COLO668 (cell line): ENCODE measurements around the gene GALNS.
"Not testable (repeated sequence)": the region's sequence is repeated elsewhere in the genome, so short reads cannot be mapped to it uniquely, and the experiment has no call there.

ENCODE experiments used
- DNase-seq: peaks from one replicate; lab custom pipeline; 2025; ENCODE audit not compliant: unreplicated experiment; lab: John Stamatoyannopoulos, UW

GALNS gene, protein sequence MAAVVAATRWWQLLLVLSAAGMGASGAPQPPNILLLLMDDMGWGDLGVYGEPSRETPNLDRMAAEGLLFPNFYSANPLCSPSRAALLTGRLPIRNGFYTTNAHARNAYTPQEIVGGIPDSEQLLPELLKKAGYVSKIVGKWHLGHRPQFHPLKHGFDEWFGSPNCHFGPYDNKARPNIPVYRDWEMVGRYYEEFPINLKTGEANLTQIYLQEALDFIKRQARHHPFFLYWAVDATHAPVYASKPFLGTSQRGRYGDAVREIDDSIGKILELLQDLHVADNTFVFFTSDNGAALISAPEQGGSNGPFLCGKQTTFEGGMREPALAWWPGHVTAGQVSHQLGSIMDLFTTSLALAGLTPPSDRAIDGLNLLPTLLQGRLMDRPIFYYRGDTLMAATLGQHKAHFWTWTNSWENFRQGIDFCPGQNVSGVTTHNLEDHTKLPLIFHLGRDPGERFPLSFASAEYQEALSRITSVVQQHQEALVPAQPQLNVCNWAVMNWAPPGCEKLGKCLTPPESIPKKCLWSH

DNA sequence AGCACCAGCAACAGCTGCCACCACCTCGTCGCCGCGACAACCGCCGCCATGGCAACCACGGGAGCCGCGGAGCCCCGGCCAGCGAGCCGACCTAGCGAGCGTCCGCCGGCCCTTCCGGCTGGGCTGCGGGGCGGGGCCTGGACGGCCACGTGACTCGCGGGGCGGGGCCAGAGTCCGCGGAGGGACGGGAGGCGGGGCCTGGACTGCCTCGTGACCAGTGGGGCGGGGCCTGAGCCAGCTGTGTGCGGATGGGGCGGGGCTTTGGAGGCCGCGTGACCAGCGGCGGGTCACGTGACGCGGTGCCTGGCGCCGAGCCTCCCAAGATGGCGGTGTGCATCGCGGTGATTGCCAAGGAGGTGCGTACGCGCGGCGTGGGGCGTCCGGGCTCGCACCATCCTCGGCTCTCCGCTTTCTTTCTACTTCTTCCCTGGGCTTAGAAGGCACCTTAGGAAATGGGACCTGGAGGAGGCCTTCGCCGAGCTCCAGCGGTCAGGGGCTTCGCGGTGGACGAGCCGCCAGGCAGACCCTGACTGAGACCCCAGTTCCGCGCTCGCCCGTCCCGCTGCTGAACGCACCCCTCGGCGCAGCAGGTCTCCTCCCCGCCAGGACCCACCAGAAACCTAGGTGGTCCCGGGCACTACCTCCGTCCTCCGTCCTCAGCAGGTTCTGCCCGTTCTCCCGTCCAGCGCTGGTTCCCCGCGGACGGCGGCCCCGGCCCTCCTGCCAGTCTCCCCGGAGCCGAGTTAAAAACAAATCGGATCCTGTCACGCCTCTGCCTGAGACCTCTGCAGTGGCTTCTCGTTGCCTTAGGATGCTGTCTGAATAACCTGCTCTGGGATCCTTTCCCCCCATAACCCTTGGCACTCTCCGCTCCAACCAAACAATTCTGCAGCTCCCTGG lies at the start of gene GALNS, which contains the start of gene TRAPPC2L:
Gene GALNS (minus strand): TSS at position 120 of the 900 bp plus-strand sequence. CDS start 70 bp downstream, at position 50.
Gene TRAPPC2L (plus strand): TSS at position 300 of the 900 bp plus-strand sequence. CDS start 24 bp downstream, at position 324.
- DNase-seq, result peak; percentile 99

DNA sequence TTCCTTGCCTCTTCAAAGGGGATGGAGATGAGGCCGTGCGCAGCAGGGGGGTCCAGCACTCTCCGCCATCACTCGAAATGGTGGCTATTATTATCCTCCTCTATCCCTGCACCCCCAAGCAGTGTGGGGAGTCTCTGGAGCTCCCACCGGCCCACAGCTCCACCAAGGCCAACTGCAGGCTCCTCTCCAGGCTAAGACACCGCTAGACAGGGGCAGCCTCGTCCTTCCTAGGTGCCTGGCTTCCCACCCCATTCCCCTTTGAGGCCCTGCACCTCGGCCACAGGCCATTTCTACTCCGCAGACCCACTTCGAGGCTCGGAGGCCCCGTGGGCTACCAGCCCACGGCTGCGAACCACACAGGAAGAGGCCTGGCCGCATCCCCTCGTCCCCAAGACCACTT lies 49.3 kb upstream of the GALNS start:
- no peak for DNase-seq

DNA sequence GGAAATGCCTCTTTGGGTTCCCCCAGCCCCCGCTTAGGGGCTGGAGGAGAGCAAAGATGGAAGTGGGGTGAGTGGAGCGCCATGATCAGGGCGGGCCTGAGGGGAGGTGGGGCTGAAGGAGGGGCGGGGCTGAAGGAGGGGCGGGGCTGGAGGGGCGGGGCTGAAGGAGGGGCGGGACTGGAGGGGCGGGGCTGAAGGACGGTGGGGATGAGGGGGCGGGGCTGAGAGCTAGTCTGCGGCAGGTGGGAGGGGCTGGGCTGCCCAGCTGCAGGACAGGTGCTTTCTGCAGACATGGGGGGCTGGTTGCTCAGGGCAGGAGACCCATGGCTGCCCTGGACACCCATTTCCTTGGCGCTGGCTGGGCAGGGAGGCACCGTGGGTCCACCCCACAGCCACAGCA lies 48.8 kb upstream of the GALNS start:
- DNase-seq, result peak; percentile 51

DNA sequence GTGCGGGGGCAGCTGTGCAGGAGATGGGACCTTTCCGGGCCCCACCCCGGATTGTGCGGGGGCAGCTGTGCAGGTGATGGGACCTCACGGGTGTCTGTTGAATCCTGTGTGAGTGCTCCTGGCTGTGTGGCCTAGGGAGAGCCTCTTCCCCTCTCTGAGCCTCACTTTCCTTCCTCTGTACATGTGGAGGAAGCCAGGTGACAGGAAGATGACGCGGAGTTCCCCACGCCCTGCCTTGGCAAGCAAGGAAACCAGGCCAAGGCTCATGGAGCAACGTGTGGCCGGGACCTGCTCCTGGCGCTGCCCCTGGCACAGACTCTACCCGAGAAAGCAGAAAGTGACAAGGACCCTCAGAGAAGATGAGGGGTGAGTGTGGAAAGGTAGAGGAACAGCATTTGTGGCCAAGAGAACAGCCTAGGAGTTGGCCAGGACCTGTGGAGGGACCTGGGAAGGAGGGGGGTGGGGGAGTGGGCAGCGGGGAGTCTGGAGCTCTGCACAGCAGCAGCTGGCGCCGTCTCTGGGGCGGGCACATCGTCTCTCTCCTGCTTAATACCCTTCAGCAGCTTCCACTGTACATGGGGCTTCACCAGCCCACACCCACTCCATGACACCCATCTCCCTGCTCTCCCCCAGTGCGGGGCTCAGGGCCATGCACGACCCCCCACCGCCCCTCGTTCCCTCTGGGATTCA lies 48.1 kb upstream of the GALNS start:
- no peak for DNase-seq

DNA sequence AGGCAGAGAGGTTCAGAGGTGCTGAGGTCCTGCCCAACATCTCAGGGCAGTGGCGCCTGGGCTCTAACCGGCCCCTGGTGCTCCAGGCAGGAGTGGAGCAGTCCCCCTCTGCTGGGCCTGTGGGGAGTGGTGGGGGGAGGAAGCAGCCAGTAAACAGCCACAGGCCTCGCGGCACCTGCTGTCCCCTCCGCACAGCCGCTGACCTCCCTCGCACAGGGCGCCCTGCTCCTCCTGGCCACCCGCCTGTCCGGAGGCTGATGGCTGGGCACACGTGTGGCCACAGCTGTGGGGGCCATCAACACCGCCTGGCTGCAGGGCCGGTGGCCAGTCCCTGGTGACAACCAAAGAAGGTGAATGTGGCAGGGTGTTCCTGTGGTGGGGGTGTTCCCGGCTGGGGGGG lies 46.5 kb upstream of the GALNS start:
- no peak for DNase-seq

DNA sequence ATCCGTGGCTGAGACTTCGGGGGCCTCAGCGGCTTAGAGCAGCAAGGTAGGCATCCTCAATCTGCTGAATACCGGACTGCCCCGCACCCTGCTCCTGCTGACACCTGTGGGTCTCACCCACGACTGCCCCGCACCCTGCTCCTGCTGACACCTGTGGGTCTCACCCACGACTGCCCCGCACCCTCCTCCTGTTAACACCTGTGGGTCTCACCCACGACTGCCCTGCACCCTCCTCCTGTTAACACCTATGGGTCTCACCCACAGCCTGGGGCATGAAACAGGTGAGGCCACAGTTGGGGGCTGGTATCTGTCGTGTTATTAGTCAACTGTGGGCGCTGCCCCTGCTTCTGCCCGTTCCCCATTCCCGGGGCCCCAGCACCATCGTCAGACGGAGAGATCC lies 46.0 kb upstream of the GALNS start:
- no peak for DNase-seq

DNA sequence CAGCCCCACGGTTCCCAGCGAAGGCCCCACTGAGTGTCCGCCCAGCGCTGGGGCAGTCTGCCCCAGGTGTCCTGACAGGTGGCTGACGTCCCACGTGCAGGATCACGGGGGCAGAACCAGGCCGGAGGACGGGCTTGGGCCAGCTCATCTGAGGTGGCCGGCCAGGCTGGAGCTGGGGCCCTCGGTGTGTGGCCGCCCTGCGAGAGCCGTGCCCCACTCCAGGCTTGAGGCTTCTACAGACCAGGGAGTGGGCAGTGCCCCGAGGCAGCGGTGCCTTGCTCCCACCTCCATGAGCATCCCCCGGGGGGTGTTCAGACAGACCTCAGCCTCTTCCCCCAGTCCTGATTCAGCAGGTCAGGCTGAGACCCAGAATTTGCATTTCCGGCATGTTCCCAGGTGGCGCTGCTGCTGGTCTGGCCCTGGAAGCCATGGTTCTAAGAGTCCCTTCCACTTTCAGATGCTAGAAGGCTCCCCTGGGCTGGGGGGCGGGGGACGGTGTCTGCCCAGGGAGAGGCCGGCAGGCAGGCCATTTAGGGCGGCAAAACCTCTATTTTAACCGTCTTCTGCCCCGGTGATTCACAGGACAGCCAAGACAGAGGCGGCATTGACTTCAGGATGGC lies 45.1 kb upstream of the GALNS start:
- no peak for DNase-seq

DNA sequence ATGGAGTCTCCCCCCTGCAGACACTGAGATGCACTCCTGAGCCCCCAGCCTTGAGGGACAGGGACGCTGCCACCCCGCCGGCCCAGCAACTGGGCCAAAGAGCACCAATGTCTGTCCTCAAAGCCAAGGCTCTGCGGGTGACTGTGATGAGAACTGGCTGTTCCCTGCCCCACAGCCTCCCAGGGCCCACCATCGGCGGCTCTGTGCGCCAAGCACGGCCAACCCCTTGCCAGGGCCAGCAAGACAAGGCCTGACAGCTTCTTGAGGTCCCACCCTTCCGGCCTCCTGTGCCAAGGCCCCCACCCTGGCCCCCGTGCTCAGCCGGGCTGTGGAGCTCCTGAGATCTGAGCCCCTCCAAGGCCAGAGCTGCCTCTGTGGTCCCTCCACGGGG lies 43.9 kb upstream of the GALNS start:
- DNase-seq, result no peak

DNA sequence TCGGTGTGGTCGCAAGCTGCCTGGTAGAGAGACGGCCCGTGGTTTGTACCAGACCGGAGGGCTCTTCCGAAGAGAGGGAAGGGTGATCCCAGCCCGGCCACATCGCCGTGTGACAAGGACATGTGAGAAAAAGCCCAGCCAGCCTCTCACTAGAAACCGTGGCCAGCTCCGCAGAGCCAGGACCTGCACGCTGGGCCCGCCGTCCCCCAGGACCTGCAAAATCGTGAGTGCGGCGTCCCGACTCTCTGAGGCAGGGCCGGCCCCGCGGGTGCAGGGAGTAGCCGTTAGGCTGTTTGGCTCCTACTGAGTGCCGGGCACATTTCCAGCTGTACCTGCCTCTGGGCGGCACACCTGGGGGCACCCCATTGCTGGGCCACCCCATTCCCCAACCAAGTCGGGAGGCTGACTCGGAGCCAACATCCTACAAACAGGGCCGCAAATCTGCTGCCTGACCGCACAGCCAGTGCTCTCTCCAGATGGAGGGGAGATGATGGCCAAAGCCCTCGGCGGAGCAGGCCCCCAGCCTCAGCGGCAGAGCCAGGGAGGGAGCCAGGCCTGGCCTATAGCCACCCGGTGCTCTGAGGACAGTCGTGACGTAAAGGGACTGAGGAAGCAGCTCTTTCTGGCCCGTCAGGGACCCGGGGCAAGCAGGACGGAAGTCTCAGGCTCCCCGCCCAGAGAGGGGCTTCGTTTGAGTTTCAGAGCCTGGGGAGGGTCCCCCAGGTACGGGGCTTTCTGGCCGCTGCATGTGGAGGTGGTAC lies 43.3 kb upstream of the GALNS start:
- no peak for DNase-seq

DNA sequence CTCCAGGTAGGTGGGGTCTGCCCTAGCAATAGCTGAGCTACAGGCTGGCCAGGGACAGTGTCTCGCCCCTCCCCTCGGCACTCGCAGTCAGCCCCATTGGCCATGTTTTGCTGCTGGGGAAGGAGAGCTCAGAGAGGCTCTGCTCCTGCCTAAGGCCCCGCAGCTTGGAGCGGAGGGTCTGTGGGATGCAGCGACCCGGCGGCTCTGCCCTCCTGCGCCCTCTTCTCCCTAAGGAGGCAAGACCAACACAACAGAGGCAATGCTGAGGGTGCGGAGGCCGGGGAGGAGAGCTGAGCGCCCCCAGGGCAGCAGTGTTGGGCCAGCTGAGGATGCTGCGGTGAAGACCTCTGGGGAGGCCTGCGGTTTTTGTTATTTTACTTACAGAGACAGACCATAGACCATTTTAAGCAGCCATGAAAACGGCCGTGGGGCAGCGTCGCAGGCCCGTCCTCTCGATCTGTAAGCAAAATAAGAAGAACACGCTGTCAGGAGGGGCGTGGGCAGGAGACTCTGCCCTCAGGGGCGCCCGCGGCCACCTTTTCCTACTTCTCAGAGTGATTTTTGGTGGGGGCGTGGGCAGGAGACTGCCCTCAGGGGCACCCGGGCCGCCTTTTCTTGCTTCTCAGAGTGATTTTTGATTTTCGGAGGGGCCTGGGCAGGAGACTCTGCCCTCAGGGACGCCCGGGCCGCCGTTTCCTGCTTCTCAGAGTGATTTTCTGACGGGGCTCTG lies 41.1 kb upstream of the GALNS start:
- DNase-seq, result no peak

DNA sequence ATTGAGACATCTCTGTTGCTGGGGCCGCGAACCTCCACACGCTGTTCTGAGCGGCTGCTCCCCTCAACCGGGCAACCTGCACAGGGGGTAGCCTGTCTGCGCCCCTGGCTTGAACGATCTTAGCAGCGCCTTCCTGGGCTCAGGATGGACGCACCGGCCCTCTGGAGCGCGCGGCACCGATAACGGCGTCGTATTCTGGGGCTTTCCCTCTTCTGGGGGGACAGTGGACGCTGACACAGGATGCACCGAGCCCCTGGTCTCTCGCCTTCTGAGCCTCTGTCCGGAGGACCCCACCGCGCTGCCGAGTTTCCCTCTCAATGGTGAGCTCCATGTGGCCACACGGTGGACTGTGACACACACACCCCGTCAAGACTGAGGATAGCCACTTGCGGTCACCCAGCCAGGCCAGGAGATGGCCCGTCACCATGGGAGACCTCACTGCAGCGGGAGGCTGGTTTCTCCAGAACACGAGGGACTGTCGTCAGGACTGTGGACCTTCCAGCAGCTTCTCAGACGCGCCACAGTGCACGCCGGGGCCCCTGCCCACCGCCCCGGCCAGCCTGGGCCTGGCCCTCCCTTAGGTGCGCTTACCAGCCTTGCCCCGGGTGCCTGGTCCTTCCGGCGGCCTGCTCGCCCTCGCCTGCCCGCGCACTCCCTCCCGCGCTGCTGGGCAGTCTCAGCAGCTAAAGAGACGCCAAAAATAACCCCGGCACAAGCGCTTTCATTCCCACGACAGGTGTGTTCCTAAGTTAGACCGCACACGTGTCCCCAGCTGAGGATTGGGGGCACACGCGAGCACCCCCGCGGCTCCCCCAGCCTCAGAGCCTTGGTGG lies 39.7 kb upstream of the GALNS start:
- no peak for DNase-seq

DNA sequence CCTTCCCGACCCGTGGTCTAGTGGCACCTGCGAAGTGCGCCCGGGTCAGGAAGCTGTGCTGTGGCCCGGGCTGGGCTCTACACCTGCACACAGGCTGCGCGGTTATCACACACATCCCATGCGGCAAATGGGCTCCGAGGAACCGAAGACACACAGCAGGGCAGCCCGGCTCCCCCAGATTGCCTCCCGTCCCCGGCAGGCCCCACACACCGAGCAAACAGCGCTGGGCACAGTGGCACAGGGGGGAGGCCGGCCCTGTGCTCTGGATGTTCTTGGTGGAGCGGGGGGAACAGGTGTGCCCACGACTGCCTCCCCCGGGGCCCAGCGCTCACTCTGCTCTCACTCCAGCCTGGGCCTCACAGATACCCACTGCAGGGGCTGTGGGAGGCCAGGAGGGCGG lies 38.6 kb upstream of the GALNS start:
- no peak for DNase-seq

DNA sequence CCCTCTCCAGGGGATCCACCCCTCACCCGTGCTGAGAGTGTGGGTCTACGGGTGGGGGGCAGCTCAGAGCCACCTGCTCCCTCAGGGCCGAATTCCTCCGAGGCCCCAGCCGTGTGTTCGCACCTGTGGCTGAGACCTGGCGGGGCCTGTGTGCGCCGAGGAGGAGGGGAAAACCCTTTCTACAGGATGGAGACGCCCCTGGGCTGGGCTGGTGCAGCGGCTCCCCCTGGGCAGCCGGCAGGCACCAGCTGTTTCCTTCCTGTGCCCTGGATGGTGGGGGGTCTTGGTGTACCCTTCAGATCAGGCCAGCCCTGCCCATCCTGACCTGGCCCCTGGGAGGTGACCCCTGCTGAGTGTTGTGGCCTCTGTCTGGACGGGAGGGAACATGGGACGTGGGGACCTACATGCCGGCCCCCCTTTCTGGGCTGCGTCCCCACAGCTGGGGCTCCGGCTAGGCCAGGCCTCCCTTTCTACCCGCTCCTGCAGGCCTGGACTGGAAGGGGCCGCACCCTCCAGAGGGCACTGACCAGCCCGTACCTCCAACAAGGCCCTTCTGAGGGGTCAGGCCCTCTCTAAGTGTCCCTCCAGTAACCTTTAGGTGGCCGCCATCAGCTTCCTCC lies 38.0 kb upstream of the GALNS start:
- no peak for DNase-seq

DNA sequence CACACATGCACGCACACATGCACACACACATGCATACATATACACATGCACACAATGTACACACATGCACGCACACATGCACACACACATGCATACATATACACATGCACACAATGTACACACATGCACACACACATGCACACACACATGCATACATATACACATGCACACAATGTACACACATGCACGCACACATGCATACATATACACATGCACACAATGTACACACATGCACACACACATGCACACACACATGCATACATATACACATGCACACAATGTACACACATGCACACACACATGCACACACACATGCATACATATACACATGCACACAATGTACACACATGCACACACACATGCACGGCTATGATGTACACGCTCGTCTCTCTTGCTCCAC lies 37.5 kb upstream of the GALNS start:
- not testable (repeated sequence) for DNase-seq

DNA sequence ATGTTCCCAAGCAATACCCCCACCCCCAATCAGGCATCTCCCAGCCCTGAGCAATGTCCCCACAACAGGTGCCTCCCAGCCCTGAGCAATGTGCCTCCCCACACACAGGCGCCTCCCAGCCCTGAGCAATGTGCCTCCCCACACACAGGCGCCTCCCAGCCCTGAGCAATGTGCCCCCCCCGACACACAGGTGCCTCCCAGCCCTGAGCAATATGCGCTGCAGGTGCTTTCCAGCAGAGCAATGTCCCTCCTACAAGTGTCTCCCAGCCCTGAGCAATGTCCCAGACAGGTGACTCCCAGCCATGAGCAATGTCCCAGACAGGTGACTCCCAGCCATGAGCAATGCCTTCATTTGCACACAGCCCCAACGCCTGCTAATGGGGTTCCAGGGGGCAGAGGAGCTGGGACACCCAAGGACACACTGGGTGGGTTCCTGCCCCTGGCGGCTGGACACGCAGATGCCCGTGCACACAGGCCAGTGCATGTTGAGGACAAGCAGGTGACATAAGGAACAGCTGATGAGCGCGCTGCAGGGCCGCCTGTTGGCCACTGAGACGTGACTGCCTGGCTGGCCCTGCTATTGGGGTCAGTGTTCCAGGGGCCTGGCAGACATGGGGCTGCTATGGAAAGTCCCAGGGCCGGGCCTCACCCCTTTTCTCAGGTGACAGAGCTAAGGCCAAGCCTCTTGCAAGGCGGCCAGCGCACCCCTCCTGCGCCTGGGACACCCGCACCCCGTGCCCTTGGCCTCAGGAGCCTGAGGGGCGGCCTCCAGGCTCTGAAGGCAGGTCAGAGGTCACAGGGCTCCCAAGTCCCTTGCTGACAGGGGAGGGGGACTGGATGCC lies 36.6 kb upstream of the GALNS start:
- DNase-seq, result no peak

DNA sequence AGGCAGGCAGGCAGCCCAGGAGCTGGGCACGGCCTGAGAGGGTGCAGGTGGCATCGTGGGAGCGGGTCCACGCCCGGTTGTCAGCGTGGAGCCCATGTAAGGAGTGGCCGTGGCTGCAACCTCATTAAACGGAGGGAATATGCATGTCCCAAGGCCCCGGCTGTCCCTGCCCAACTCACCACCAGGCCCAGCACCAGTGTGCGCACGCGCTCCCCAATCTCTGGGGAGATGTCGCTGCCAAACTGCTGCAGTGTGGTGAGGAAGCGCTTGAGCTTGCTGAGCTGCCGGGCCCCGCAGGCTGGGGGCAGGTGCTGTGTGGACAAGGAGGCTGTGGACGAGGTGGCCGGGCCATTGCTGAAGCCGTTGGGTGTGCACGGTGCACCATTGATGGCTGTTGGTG lies 35.3 kb upstream of the GALNS start:
- DNase-seq, result no peak

DNA sequence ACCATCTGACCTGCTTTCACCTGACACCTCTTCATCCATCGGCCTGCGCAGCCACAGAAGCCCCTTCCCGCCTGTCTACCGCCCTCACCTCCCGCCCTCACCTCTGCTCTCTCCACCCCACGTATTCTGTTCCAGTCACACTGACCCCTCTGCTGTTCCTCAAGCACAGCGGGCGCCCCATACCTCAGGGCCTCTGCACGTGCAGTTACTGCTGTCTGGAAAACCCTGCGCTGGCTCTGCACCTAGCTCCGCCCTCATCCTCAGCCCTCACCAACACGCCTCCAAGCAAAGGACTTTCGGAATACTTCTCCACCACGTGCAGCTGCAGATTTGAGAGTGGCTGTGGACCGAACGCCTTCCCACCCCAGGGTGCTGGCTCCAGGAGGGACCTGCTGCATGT lies 34.3 kb upstream of the GALNS start:
- DNase-seq, result no peak
